Fibroblast of peridontal ligament (primary cell): ENCODE data around the gene RPS6KB1.
"Not testable (repeated sequence)": the region's sequence is repeated elsewhere in the genome, so short reads cannot be mapped to it uniquely, and the experiment has no call there.

Source experiments
- DNase-seq: peaks from one replicate; pipeline ENCODE4 v3.0.0-alpha.2; 2010; ENCODE audit errors: extremely low read depth

RPS6KB1 gene

GRCh38 chr17:59940697-59941096 lies 47.8 kb downstream of the RPS6KB1 start:
- DNase-seq, result not testable (repeated sequence)

GRCh38 chr17:59941131-59941530 lies 48.2 kb downstream of the RPS6KB1 start:
- no peak for DNase-seq

DNA sequence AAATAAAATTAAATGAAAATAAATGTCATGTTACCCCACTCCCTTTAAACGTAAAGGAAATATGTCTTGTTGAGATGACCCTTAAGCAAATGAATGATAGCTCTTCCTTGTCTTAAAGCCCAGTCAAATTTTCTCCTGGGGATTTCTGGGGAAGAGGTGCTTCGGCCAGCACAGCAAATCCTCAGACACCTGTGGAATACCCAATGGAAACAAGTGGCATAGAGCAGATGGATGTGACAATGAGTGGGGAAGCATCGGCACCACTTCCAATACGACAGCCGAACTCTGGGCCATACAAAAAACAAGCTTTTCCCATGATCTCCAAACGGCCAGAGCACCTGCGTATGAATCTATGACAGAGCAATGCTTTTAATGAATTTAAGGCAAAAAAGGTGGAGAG lies 53.5 kb downstream of the RPS6KB1 start:
- not testable (repeated sequence) for DNase-seq

- DNase-seq, result not testable (repeated sequence)
Observed at GRCh38 chr17:59947310-59947709, 54.4 kb downstream of the RPS6KB1 start.

GRCh38 chr17:59950049-59950448 lies 57.1 kb downstream of the RPS6KB1 start:
- DNase-seq, result no peak

DNA sequence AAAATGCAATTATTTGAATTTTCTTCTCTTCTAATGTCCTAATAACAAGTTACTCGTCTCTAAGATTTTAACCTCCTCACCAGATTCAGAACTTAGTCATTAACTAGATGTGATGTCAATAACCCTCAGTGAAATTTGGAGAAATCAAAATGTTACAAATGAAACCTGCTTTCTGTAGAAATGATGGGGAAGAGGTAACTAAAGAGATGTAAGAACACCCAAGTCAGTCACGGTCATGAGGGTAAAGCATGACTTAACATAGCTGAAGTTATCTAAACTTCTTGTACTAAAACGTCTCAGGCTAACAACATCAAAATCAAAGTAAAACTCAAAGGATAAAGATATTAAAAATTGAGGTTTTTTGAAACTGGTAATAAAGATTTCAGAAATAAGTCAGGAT lies 61.9 kb downstream of the RPS6KB1 start:
- no peak for DNase-seq

DNA sequence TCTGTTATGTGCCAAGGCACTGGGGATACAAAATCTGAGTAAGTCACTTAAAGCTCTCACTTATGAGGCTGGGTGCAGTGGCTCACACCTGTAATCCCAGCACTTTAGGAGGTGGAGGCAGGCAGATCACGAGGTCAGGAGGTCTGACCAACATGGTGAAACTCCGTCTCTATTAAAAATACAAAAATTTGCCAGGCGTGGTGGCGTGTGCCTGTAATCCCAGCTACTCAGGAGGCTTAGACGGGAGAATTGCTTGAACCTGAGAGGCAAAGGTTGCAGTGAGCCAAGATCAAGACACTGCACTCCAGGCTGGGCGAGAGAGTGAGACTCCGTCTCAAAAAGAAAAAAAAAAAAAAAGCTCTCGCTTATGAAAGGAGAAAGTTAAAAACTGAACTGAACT lies 66.7 kb downstream of the RPS6KB1 start:
- DNase-seq, result not testable (repeated sequence)

GRCh38 chr17:59962739-59963318 lies 69.9 kb downstream of the RPS6KB1 start:
- no peak for DNase-seq

GRCh38 chr17:59963738-59964481 lies 71.0 kb downstream of the RPS6KB1 start:
- DNase-seq, result peak; percentile 65

- DNase-seq, result peak; percentile 67
Observed at GRCh38 chr17:59964482-59965328, 71.8 kb downstream of the RPS6KB1 start, which contains the start of gene RNFT1. Gene RNFT1, minus strand, starts transcription at chr17:59964740. Its CDS starts 77 bp downstream, at chr17:59964663.

GRCh38 chr17:59971771-59972170 lies 78.8 kb downstream of the RPS6KB1 start:
- DNase-seq, result not testable (repeated sequence)

GRCh38 chr17:59972778-59973177 lies 79.9 kb downstream of the RPS6KB1 start:
- DNase-seq, result peak; percentile 39

DNA sequence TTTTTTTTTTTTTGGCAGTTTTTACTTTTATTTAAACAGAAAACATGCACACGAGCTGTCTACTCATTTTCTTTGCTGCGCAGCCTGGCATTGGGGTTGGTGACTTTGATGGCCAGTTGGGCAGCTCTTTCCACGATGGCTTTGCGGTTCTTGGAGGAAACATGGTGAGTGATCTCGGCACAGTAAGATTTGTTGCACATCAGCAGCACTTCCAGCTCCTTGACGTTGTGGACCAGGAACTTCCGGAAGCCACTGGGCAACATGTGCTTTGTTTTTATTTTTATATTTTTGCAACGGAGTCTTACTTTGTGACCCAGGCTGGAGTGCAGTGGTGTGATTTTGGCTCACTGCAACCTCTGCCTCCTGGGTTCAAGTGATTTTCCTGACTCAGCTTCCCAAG lies 80.6 kb downstream of the RPS6KB1 start:
- DNase-seq, result not testable (repeated sequence)

DNA sequence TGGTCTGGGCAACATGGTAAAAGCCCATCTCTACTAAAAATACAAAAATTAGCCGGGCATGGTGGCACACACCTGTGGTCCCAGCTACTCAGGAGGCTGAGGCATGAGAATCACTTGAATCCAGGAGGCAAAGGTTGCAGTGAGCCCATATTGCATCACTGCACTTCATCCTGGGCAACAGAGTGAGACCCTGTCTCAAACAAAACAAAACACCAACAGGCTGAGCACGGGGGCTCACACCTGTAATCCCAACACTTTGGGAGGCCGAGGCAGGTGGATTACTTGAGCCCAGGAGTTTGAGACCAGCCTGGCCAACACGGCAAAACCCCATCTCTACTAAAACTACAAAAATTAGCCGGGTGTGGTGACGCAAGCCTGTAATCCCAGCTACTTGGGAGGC lies 82.2 kb downstream of the RPS6KB1 start:
- not testable (repeated sequence) for DNase-seq

DNA sequence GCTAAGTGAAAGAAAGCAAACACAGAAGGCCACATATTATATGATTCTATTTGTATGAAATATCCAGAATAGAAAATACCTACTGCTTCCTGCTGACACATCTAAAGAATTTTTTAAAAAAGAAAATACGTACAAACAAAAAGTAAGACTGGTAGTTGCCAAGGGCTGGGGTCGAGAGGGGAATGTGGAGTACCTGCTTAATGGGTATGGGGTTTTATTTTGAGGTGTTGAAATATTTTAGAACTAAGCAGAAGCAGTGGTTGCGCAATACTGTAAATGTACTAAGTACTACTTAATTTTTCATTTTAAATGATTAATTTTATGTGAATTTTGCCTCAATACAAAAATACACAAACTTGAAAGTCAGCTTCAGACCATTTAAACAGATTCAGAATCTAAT lies 103.7 kb downstream of the RPS6KB1 start:
- DNase-seq, result not testable (repeated sequence)
